Activated naive CD8-positive, alpha-beta T cell treated with anti-CD3 and anti-CD28 coated beads for 36 hours (primary cell): ENCODE measurements around the gene FBXO21. TPM values are rescaled to one million over a fixed set of nuclear protein-coding genes. Genes with fewer than 3 reads are reported as not detected.
"Not testable (repeated sequence)": the region's sequence is repeated elsewhere in the genome, so short reads cannot be mapped to it uniquely, and the experiment has no call there.

Source experiments
- DNase-seq: peaks from one replicate; pipeline ENCODE4 v3.0.0; 2021
- H3K27ac Mint-ChIP-seq: one replicate; pipeline ENCODE4 v1.8.0; 2022; ENCODE audit warnings: mild to moderate bottlenecking, moderate library complexity, mixed read lengths
- H3K27me3 Mint-ChIP-seq: one replicate; pipeline ENCODE4 v1.8.0; 2022; ENCODE audit warnings: mild to moderate bottlenecking, mixed read lengths
- H3K36me3 Mint-ChIP-seq: one replicate; pipeline ENCODE4 v1.8.0; 2021; ENCODE audit warnings: mild to moderate bottlenecking, mixed read lengths
- H3K4me1 Mint-ChIP-seq: one replicate; pipeline ENCODE4 v1.8.0; 2021; ENCODE audit warnings: mixed read lengths
- H3K4me3 Mint-ChIP-seq: one replicate; pipeline ENCODE4 v1.8.0; 2022; ENCODE audit warnings: mild to moderate bottlenecking, moderate library complexity, mixed read lengths
- H3K9me3 Mint-ChIP-seq: one replicate; pipeline ENCODE4 v1.8.0; 2022; ENCODE audit warnings: mixed read lengths
- total RNA-seq, 2 experiments: library from RNA; stranded (reverse); gene quantifications; one replicate each; pipeline ENCODE4 v1.2.3, GENCODE V29; 2021

The FBXO21 gene, protein sequence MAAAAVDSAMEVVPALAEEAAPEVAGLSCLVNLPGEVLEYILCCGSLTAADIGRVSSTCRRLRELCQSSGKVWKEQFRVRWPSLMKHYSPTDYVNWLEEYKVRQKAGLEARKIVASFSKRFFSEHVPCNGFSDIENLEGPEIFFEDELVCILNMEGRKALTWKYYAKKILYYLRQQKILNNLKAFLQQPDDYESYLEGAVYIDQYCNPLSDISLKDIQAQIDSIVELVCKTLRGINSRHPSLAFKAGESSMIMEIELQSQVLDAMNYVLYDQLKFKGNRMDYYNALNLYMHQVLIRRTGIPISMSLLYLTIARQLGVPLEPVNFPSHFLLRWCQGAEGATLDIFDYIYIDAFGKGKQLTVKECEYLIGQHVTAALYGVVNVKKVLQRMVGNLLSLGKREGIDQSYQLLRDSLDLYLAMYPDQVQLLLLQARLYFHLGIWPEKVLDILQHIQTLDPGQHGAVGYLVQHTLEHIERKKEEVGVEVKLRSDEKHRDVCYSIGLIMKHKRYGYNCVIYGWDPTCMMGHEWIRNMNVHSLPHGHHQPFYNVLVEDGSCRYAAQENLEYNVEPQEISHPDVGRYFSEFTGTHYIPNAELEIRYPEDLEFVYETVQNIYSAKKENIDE
- 10 to 100 TPM; 24.3 to 25.8 TPM for total RNA-seq

DNA sequence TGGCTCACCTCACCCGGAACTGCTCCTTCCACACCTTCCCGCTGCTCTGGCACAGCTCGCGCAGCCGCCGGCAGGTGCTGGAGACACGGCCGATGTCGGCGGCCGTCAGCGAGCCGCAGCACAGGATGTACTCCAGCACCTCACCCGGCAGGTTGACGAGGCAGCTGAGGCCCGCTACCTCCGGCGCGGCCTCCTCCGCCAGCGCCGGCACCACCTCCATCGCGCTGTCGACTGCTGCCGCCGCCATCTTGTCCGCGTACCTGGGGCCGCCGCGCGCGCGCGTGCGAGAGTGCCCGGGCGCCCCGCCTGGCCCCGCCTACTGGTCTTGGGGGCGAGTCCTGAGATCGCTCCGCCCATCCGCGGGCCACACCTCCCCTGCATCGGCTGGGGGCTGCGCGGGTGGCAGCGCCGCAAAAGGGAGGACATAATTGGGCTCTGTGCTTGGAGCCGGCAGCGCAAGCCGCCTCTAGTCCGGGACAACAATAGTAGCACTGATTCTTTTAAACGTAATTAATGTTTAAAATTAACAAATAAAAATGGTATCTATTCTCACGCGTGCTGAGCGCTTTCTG lies at the start of gene FBXO21:
FBXO21 (minus strand) TSS at position 261 of the 572 bp plus-strand sequence; CDS start at position 247, 14 bp downstream.
- peak; percentile 95 for DNase-seq
- H3K9me3 Mint-ChIP-seq: no peaks in the 10 kb centered on the region
- peaks cover 16% of the 10 kb centered on the region for H3K36me3 Mint-ChIP-seq
- peak within 1 kb of the TSS; percentile 82 for H3K27ac Mint-ChIP-seq
- H3K4me3 Mint-ChIP-seq: peak within 1 kb of the TSS; percentile 92
- peaks cover 23% of the 10 kb centered on the region for H3K4me1 Mint-ChIP-seq
- no peaks in the 10 kb centered on the region for H3K27me3 Mint-ChIP-seq

DNA sequence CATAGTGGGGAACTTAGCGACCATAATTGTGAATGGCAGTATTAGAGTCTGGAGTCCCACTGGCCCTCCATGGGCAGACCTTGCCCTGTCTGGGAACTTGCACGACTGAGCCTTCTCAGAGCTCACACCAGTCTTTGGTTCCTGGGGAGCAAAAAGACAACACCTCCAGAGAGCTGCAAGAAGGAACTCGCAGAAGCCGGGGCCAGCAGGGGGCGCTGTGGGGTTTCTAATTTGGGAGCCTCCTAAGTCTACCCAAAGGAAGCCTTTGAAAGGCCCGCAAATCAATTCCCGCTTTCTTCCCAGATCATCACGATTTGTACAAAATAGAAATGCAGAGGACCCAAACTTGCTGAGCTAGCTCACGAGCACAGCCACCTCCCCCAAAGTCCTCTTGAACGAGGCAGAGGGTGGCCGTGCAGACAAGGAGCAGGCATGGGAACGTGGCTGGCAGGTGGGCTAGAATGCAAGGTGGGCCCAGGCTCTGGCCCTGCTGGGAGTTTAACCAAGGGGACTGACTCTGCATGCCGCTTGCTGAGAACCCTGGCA lies 46.3 kb upstream of the FBXO21 start:
- peaks cover 15% of the 10 kb centered on the region for H3K27me3 Mint-ChIP-seq
- DNase-seq: peak; percentile 65
- H3K36me3 Mint-ChIP-seq: no peaks in the 10 kb centered on the region
- H3K27ac Mint-ChIP-seq: no peak overlapping the region
- H3K4me1 Mint-ChIP-seq: no peaks in the 10 kb centered on the region
- H3K9me3 Mint-ChIP-seq: no peaks in the 10 kb centered on the region
- no peak overlapping the region for H3K4me3 Mint-ChIP-seq

DNA sequence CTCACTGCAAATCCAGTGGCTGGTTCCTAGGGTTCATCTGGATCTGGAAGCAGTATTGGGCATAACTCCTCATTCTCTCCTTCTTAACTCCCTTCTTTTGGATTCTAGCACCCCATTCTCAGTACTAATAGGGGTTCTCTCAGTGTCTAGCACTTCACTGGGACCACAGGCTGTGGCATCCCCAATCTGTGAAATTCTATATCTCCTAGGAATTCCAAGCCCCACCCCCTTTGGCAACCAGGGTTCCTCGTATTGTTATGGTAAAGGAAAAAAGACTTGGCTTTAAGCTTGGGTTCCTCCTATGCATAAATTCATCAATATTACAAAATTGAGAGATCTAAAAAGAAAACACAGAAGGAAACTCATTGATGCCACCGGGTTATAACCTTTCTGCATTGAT lies 45.0 kb upstream of the FBXO21 start:
- Mint-ChIP-seq H3K27ac (no peak overlapping the region), H3K4me3 (no peak overlapping the region), H3K36me3 (no peaks in the 10 kb centered on the region), H3K4me1 (no peaks in the 10 kb centered on the region), H3K27me3 (peaks cover 18% of the 10 kb centered on the region), H3K9me3 (no peaks in the 10 kb centered on the region)
- DNase-seq: no peak

DNA sequence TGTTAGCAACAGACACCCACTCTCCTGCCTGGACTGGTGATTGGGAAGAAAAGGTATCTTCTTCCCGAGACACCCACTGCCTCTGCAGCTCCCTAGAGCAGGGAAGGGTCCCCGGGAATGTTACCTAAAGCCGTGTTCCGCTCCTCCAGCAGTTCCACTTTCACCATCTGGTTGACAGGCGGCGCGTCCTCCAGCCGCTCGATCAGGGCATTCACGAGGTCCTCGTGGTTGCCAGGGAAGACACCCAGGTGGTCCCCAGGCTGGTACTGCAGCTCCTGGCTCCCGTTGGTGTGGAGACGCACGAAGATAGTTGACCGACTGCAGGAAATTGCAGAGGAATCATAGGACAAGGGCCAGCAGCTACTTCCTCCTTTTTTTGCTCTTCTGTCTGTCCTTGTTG lies 44.2 kb upstream of the FBXO21 start:
- Mint-ChIP-seq H3K27me3 (peaks cover 21% of the 10 kb centered on the region), H3K4me3 (no peak overlapping the region), H3K4me1 (no peaks in the 10 kb centered on the region), H3K36me3 (no peaks in the 10 kb centered on the region), H3K27ac (no peak overlapping the region), H3K9me3 (no peaks in the 10 kb centered on the region)
- no peak for DNase-seq

DNA sequence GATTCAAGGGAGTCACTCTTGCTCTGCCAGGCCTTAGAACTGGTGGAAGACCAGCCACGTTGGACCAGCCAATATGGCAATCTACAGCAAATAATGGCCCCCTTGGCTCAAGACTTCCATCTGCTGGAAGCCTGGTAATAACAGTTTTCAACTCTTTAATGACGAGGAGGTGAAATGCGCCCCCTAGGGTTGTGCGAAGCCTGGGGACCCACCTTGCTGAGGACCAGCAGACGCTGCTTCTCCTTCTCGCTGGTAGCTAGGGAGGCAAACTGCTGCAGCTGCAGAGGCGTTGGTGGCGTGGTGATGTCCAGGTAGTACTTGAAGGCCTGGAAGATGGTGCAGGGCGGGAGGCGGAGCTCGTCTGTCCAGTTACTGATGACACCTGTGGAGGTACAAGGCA lies 41.5 kb upstream of the FBXO21 start:
- DNase-seq: no peak
- Mint-ChIP-seq H3K36me3 (no peaks in the 10 kb centered on the region), H3K9me3 (no peaks in the 10 kb centered on the region), H3K4me1 (no peaks in the 10 kb centered on the region), H3K27ac (no peak overlapping the region), H3K27me3 (peaks cover 20% of the 10 kb centered on the region), H3K4me3 (no peak overlapping the region)

DNA sequence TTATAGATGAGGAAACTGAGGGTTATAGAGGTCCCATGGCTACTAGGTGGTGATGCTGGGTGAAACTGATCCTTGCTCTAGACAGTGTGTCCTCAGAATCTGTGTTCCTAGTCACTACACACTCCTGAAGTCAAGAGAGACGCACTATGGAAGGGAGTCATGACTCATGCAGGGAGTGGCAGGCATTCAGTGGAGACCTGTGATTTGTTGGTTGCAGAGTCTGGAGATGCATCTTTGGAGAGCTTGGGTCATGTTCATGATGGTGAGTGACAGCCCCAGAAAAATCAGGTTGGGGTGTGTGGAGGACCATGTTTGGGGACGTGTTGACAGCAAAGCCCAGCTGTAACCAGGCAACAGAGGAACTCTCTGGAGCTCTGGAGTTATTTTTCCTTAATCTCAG lies 38.0 kb upstream of the FBXO21 start:
- H3K27me3 Mint-ChIP-seq: peaks cover 12% of the 10 kb centered on the region
- no peak overlapping the region for H3K4me3 Mint-ChIP-seq
- H3K27ac Mint-ChIP-seq: no peak overlapping the region
- H3K36me3 Mint-ChIP-seq: no peaks in the 10 kb centered on the region
- no peaks in the 10 kb centered on the region for H3K4me1 Mint-ChIP-seq
- no peak for DNase-seq
- H3K9me3 Mint-ChIP-seq: no peaks in the 10 kb centered on the region

DNA sequence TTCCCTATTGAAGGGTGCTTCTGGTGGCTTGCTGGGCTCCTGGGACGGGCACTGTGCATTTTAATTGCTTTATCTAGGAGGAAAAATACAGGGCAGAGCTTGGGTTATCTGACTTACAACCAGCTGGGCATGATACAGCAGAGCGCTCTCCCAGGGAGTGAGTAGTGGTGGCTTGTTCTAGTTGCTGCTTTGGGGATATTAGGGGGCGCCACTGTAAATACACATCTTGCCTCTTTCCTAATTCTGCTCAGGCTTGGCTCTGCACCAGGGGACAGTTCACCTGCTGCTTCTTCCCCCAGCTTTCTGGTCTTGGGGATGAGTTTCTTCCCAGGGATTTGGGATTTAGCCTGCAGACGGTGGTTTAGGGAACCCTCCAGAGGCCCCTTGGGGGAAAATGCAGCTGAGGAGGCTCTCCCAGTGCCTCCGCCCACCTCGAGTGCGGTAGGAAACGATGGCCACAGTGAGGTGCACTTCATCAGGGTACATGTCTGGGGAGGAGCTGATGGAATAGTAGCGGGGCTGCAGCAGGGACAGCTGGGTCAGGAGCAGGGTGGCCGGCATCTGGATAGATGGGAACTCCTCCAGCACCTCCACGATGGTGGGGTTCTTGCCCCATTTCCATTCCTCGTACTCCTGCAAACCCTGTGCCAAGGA lies 36.9 kb upstream of the FBXO21 start:
- H3K9me3 Mint-ChIP-seq: no peaks in the 10 kb centered on the region
- H3K27me3 Mint-ChIP-seq: peaks cover 7% of the 10 kb centered on the region
- no peaks in the 10 kb centered on the region for H3K4me1 Mint-ChIP-seq
- H3K36me3 Mint-ChIP-seq: no peaks in the 10 kb centered on the region
- no peak overlapping the region for H3K27ac Mint-ChIP-seq
- no peak for DNase-seq
- H3K4me3 Mint-ChIP-seq: no peak overlapping the region

DNA sequence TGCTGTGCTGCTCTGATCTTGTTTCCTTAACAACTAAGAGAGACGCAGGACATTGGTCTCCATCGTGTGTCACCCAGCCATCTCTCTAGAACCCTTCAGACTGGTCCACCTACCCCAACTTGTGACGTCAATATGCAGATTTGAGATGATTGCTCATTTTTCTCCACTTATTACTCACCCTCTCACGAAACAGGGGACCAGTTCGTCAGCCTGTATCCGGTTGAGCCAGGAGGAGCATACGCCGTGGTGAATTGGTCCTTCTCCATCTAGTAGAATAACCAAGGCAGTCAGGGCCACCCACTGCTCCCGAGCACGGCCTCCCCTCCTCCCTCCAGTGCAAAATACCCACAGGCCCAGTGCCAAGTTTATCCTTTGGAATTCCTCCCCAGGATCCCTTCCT lies 36.2 kb upstream of the FBXO21 start:
- Mint-ChIP-seq H3K36me3 (no peaks in the 10 kb centered on the region), H3K4me1 (no peaks in the 10 kb centered on the region), H3K27ac (no peak overlapping the region), H3K27me3 (peaks cover 5% of the 10 kb centered on the region), H3K4me3 (no peak overlapping the region), H3K9me3 (no peaks in the 10 kb centered on the region)
- DNase-seq: no peak

DNA sequence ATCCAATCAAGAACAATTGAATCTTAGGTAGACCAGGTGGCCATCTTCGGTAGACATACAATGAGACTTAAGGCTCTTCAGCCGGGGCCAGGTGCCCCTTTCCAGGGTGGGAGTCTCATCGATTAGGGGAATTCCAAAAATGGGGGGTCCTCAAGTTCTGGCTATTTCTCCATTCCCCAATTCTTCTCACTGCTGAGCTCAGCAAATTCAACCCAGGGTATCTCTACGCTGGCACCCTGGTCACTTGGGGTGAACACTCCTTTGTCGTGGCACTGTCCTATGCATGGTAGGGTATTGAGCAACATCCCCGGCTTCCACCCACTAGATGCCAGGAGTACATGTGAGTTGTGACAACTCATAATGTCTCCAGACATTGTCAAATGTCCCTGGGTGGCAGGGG lies 34.9 kb upstream of the FBXO21 start:
- no peak for DNase-seq

DNA sequence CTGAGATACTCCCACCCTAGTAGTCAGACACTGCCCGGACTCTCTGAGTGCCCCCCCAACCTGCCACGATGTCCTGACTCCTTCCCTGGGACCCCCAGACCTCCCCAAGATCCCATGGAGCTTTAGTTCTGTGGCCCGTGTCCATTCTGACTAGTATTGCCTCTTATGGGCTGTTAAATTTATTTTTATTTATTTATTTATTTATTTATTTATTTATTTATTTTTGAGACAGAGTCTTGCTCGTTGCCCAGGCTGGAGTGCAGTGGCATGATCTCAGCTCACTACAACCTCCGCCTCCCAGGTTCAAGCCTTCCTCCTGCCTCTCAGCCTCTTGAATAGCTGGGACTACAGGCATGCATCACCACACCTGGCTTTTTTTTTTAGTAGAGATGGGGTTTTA lies 30.7 kb upstream of the FBXO21 start:
- not testable (repeated sequence) for H3K27ac Mint-ChIP-seq, H3K27me3 Mint-ChIP-seq, H3K9me3 Mint-ChIP-seq, H3K36me3 Mint-ChIP-seq, H3K4me1 Mint-ChIP-seq, DNase-seq, H3K4me3 Mint-ChIP-seq

More for the DNA sequence above, 34.9 kb upstream of the FBXO21 start:
- no peak overlapping the region for H3K27ac Mint-ChIP-seq
- H3K36me3 Mint-ChIP-seq: no peaks in the 10 kb centered on the region
- H3K9me3 Mint-ChIP-seq: no peaks in the 10 kb centered on the region
- H3K4me1 Mint-ChIP-seq: no peaks in the 10 kb centered on the region
- H3K27me3 Mint-ChIP-seq: peaks cover 2% of the 10 kb centered on the region
- H3K4me3 Mint-ChIP-seq: no peak overlapping the region

DNA sequence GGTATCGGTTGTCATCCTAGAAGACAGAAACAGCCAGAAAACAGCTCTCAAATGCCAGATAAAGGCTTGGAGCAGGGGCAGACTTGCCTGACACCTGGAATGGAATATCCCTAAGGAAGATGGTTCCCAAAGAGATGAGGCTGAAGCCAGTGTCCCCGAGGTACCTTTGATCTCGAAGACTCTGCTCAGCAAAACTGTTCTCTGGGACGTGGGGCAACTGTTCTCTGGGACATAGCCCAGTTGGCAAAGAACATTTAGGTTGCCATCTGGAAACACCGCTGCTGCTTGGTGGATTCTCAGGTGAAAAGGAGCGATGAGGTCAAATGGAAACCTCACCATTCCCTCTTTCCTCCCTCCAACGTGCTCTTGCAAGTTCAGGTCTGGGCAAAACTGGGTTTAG lies 27.9 kb upstream of the FBXO21 start:
- peaks cover 7% of the 10 kb centered on the region for H3K27me3 Mint-ChIP-seq
- no peak for DNase-seq
- no peak overlapping the region for H3K4me3 Mint-ChIP-seq
- H3K9me3 Mint-ChIP-seq: no peaks in the 10 kb centered on the region
- H3K27ac Mint-ChIP-seq: no peak overlapping the region
- H3K36me3 Mint-ChIP-seq: no peaks in the 10 kb centered on the region
- H3K4me1 Mint-ChIP-seq: no peaks in the 10 kb centered on the region

DNA sequence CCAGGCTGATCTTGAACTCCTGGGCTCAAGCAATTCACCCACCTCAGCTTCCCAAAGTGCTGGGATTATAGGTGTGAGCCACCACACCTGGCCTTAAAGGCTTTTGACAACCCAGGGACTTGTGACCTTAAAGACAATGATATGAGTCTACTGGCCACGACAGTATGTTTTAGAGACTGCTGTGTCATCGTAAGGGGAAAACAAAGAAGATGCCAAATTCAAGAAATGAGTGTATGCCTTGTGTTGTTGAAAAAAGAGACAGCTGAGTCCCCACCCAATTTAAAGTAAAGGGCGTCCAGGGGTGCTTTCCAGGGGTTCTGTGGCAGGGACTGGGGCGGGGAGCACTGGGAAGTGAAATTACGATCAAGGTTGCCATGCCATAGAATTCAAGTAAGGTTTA lies 26.4 kb upstream of the FBXO21 start:
- H3K27ac Mint-ChIP-seq: no peak overlapping the region

DNA sequence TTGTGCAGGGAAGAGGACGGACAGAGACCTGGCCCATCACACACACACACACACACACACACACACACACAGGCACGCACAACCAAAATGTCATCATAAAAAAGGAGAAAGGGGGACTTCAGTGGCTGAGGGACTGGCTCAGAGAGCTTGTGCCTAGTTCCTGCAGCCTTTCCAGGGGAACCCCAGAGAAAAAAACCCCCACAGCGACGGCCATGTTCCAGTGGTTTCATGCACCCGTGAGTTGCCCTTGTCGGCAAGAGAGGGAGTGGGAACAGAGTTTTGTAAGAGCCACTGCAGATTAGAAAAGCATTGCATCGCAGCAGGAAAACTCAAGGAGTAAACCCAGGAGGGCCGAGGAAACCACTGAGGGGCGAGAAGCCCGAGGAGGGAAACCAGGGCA lies 24.5 kb upstream of the FBXO21 start:
- H3K27ac Mint-ChIP-seq: no peak overlapping the region
- DNase-seq: no peak
- no peaks in the 10 kb centered on the region for H3K36me3 Mint-ChIP-seq

More for the DNA sequence above, 26.4 kb upstream of the FBXO21 start:
- Mint-ChIP-seq H3K4me3 (no peak overlapping the region), H3K9me3 (no peaks in the 10 kb centered on the region), H3K4me1 (no peaks in the 10 kb centered on the region), H3K27me3 (peaks cover 15% of the 10 kb centered on the region), H3K36me3 (no peaks in the 10 kb centered on the region)
- DNase-seq: no peak

DNA sequence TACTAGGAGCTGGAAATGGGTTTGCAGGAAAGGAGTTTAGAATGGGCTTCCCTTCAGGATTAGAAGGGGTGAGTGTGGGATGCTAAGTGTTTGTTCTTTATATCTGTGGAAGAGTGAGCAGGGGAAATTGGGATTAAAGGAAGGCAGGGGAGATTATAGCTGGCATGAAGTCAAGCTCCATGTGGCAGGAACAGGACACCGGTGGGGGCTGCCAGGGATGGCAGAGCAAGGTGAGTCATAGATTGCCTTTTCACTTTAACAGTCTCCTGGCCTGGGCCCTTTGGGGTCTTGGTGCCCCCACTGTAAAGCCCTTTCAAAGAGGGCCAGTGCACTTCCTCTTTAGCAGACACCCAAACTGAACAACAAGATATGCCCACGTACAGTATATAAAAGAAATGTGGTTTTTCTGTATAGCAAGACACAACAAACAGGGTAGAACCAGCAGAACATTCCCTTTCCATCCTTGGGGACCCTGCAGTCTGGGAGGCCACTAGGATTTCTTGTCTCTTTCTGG lies 23.1 kb upstream of the FBXO21 start:
- H3K9me3 Mint-ChIP-seq: no peaks in the 10 kb centered on the region
- no peak for DNase-seq
- no peak overlapping the region for H3K27ac Mint-ChIP-seq
- no peaks in the 10 kb centered on the region for H3K36me3 Mint-ChIP-seq
- no peak overlapping the region for H3K4me3 Mint-ChIP-seq
- H3K27me3 Mint-ChIP-seq: peaks cover 22% of the 10 kb centered on the region
- H3K4me1 Mint-ChIP-seq: no peaks in the 10 kb centered on the region

More for the DNA sequence above, 24.5 kb upstream of the FBXO21 start:
- Mint-ChIP-seq H3K4me1 (no peaks in the 10 kb centered on the region), H3K9me3 (no peaks in the 10 kb centered on the region), H3K27me3 (peaks cover 22% of the 10 kb centered on the region), H3K4me3 (no peak overlapping the region)
